Measurements from ENCODE around the gene THOC7.

DNA sequence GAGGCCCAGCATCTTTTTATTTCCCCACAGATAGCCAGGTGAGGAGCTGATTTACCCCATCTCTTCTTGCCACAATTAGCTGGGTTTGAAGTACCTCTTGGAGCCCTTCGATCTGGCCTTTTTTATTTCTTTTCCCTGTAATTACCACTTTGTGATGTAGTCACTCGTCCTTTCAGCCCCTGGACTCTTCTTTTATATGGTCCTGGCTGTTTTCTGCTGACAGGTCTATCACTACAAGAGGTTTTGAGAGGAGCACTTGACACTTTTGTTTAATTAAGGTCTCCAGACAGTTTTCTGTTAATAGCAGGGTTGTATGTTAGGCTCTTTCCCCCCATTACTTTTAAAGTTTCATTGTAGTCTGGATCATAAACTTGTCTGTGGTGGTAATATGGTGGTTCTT is 11.9 kb upstream of the THOC7 start:
- TF ChIP-seq, protein P1, sequence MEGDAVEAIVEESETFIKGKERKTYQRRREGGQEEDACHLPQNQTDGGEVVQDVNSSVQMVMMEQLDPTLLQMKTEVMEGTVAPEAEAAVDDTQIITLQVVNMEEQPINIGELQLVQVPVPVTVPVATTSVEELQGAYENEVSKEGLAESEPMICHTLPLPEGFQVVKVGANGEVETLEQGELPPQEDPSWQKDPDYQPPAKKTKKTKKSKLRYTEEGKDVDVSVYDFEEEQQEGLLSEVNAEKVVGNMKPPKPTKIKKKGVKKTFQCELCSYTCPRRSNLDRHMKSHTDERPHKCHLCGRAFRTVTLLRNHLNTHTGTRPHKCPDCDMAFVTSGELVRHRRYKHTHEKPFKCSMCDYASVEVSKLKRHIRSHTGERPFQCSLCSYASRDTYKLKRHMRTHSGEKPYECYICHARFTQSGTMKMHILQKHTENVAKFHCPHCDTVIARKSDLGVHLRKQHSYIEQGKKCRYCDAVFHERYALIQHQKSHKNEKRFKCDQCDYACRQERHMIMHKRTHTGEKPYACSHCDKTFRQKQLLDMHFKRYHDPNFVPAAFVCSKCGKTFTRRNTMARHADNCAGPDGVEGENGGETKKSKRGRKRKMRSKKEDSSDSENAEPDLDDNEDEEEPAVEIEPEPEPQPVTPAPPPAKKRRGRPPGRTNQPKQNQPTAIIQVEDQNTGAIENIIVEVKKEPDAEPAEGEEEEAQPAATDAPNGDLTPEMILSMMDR (IDR thresholded peaks at IDR 0.05) = no peak
- TF ChIP-seq POLR2A (IDR thresholded peaks at IDR 0.05) = no peak

Measured in Peyer's patch (tissue), 4 donors.